GM18858 (cell line): ENCODE measurements around the gene CCDC93.
"Not testable (repeated sequence)": the region's sequence is repeated elsewhere in the genome, so short reads cannot be mapped to it uniquely, and the experiment has no call there.

ENCODE experiments used
- ATAC-seq: cut with Tn5 transposase; IDR thresholded peaks from one replicate; pipeline ENCODE4 v1.9.1; 2021; ENCODE audit not compliant: unreplicated experiment

Gene CCDC93

DNA sequence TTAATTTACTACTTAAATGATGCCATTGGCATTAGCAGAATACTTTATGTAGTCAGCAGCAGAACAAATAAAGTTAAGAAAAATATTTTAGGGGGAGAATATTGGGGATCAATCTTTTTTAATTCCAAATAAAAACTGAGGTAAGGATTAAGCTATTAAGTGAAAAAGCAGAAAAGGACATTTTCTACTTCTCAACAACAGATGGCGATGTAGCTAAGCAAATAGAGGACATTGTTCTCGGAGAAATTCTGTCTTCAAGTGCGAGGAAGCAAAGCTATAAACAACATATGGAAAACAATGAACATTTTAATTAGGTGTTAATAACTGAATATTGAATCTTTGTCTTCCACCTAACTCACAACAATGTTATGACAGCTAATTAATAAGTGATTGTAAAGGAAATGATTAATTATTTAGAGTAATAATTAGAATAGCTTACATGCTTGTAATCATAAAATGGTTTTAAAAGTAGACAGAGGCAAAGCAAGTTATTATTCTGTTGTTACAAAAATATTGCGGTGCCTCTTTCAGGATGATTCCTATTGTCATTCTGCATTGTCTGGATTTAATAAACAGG, 32.9 kb upstream of the CCDC93 start:
- no peak for ATAC-seq

DNA sequence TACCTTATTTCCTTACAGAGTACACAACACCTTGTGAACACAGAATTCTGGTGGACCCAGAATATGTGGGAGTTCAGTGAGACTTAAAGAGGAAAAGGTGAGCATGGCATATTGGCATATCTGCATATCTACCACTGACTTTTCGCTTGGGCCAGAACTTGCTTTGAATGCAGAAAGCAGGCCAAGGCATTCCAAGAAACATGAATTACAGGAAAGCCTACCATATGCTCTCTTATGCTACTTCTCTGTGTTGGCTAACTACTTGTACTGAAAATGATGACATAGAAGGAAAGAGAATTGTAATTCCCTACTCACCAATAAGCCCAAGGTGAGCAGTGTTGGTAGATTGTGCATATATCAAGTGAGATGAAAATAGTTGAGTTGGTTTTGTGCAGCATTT, 31.4 kb upstream of the CCDC93 start:
- no peak for ATAC-seq

DNA sequence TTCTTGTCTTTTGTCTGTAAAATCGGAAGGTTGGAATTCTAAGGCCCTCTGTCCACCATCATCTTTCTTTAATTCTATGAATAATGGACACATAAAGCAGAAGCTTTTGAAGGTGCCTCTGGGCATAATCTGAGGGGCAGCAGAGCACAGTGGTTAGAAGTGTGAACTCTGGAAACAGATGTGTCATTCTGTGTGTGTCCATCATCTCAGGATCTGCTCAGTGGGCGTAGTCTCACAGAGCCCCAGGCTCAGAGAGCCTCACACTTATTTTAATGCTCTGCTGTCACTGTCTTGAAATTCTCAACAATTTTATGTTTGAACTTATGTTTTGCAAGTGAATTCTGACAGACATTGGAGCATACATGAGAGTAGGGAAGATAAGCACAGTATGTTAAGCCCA, 31.0 kb upstream of the CCDC93 start:
- ATAC-seq, result no peak

DNA sequence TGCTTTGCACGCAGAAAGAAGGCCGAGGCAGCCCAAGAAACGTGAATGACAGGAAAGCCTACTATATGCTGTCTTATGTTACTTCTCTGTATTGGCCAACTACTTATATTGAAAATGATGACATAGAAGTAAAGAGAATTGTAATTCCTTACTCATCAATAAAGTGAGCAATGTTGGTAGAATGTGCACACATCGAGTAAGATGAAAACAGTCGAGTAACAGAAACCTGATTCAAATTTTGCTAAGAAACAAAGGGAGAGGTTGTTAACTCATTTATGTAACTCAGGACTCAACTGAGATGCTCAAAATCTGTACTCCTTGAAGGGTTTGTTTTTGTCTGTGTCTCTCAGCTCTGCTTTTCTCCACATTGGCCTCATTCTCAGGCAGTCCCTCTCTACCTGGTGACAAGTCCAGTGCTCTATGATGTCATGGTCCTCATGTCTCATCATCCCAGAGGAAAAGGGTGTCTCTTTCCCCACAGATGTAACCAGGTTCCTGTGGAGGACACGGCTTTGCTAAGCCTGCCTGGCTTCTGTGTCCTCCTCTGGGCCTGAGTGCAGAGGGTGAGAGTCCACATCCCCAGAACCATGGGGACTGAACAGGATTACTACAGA, 30.3 kb upstream of the CCDC93 start:
- no peak for ATAC-seq

DNA sequence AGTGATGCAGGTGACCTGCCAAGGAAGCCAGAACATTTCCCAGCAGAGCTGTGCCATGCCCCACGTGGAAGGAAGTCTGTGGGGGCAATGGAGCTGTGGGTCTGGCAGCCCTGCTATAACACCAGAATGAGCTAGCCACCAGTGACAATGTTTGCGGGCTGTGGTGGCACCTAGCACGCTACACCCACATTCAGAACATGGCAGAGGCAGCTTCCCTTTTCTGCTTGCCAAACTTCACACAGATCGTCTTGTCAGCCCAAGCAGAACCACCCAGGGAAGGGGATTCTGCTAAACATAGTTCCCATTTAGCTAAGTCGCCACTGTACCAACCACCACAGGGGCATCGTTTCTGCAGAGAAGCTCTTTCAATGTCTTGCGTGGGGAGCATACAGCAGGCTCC, 27.0 kb upstream of the CCDC93 start:
- ATAC-seq, result no peak

DNA sequence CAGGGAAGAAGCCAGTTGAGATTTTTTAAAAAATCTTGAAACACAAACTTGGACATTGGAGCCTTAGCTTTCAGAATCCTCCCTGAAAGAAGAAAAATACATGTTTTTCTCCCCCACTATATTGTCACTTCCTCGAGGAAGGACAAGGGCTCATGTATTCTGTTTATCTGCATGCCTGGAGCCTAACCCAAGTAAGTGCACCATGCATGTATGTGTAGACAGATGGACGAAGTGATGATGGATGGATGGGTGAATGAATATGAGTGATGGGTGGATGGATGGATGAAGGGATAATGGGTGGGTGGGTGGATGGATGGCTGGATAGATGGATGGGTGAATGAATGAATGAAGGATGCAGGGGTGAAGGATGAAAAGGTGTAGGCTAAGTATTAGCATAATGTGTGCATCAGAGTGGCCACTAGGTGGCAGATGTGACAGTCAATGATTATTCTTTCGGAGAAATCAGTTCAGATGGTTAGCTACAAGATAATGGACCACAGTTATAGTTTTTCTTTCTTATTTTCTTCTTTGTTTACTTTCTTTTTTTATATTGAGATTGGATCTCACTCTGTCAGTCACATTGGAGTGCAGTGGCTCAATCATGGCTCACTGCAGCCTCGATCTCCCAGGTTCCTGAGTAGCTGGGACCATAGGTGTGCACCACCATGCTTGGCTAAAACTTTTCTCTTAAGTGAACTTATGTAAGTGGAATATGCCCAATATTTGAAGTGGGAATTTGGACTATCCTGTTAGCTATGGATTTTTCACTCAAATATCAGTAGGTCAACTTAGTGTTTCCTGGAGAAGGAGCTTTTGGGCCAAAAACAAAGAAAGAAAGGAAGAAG, 18.5 kb upstream of the CCDC93 start:
- ATAC-seq, result peak; percentile 93

DNA sequence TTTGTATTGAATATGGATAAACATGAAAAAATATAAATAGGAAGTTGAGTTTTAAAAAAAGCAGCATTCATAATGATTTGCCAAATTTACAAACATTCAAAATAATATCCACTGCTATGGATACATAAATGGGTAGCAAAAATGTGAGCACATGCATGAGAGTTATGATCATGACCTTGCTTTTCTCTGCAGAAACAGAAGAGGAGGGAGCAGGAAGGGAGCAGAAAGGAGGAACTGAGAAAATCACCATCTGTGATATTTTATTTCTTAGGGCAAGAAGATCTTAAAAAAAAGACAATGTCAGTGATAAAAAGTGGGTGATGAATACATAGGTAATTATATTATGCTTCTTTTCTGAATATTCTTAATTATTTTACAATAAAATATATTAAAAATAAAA, 17.7 kb upstream of the CCDC93 start:
- ATAC-seq, result no peak

DNA sequence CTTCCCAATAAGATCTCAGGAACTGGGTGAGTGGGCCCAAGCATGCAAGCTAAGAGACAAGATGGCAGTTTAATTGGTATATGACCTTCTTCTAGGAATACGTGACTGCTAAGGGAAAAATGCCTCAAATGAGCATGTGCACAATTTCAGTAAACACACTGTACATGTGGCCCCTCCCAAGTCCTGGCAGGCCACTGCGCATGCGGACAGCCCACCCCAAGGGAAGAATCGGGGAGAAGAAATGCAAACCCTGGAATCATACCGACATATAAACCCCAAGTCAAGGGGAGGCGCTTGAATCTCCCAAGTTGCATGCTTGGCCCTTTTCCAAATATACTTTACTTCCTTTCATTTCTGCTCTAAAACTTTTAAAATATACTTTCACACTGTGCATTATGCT, 15.2 kb upstream of the CCDC93 start:
- ATAC-seq, result no peak

DNA sequence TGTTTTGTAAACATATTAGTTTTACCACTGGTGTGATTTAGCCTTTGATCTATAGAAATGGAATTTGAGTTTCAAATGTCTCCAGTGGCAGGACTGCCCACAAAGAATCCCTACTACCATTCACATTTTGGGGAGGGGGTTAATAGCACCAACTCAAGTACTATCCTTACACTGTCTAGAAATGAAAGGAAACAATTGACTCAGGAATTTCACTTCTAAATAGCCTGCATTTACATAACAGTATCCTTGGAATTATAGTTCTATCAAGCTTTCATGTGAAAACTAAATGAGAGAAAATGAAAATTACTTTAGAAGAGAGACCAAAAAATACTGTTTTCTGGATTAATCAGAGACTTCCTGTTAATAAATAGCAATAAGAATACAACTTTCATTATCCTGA, 7.5 kb upstream of the CCDC93 start:
- ATAC-seq, result no peak

DNA sequence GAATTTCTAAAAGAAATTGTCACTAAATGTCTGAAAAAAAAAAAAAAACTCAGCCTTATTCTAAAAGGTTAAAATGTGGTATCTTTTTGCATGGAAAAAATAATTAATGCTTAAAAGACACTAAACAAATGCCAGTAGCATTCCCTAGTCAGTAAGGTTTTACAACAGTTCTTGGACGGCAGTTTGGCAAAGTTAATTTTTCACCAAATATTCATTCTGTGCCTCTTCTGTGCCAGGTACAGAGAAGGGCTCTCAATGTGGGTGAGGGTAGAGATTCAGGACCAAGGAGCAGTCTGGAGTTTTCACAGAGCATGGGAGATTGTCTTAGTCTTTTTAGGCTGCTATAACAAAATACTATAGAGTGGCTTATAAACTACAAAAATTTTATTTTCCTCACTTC, 6.0 kb upstream of the CCDC93 start:
- no peak for ATAC-seq

DNA sequence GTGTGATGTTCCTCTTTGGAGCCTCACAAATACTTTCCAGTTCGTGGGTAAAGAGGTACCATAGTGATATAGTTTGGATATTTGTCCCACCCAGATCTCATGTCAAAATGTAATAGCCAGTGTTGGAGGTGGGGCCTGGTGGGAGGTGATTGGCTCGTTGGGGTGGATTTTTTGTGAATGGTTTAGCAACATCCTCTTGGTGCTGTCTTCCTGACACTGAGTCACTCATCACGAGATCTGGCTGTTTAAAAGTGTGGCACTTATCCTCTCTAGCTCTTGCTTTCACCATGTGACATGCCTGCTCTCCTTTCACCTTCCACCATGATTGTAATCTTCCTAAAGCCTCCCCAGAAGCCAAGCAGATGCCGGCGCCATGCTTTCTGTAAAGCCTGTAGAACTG, 3.0 kb upstream of the CCDC93 start:
- ATAC-seq, result no peak

DNA sequence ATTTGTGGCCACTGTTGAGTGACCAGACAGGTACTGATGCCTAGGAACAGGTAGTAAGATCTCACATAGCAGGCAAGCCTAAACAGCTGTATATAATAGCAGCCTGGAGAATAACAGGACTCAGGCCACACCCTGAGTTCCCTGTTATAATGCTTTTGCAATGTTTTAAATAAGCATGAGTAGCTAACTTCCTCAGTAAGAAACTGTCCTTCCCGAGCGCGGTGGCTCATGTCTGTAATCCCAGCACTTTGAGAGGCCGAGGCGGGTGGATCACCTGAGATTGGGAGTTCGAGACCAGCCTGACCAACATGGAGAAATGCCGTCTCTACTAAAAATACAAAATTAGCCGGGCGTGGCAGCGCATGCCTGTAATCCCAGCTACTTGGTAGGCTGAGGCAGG, 1.9 kb upstream of the CCDC93 start:
- not testable (repeated sequence) for ATAC-seq

DNA sequence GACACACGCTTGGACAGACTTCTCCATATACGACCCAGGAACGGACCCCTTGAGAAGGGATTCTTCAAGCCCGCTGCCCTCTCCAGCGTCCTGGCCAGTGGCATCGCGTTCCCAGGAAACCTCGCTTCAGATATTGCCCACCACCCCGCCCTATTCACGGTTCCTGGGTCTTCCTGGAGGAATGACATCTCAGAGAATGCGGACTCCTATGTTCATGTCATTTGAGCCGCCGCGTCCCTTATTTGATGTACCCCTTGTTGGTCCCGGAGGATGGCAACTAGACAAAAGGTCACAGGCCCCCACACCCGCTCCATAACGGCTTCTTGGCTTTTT, 588 bp upstream of the CCDC93 start:
- ATAC-seq, result no peak

DNA sequence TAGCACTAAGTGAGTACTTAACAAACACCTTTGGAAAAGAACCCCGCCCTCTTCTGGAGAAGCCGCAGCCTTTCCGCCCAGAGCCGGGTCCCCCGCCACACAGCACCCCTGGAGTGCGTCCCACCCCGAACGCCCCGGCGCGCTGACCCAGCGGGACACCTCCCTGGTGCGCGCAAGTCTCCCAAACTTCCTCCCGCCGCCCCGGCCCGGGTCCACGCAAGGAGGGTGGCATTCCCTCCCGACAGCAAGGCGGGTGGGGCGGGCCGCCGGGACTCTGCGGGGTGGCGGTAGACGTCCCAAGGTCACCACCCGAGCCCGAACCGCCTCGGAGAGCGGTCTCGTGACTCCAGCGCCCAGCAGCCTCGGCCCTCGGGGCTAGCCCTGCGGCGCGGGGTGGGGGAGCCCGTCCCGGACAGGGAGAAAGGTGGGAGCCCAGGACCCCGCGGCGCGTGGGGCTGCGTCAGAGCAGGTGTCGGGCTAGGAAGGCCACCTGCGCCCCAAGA, 598 bp downstream of the CCDC93 start:
- peak; percentile 24 for ATAC-seq

DNA sequence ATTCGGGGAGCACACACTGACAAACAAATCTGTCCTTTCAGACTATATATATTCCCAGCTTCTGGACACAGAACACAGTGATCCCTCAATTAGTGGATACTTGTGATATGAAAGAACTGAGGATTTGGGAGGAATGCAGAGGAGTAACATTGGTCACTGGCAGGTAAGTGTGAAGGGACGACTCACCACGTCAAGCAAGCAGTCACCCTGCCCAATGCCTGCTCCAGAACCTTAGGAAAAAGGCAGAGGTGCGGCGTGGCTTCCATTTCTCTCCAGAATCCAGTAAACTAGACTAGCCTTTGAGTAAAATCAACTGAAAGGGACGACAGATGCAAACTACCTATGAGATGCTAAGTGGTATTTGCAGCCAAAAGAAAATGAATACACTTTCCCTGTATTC, 1.1 kb downstream of the CCDC93 start:
- ATAC-seq, result no peak

DNA sequence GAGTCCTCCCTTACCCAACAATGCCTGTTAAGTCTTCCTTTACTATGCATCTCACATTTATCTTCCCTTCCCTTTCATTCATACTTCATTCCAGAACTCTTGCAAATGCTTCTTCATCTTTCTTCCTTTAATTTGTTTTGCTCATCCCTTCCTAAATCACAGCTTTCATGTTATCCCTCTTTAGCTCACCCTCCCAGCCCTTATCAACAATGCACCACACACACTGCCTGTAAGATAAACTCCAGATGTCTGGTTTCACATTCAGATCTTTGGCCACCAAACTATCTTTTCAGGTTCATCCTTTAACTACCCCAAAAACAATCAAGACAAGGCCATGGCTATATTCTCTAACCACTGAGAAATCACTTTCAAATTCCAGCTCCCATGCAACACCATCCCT, 3.4 kb downstream of the CCDC93 start:
- ATAC-seq, result no peak

DNA sequence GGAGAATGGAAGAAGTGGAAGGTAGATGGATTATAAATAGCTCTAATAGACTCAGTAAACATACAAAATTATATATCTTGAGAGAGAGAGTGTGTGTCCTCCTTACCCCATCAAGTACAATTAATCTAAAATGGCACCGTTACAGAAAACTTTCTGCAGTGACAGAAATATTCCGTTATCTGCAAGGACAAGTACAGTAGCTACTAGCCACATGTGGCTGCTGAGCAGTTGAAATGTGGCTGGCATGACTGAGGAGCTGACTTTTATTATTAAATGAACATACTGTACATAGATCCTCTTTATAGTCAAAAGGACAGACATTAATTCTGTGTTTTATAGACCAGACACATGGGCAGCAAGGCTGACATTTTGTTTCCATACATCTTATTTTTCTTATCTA, 7.0 kb downstream of the CCDC93 start:
- ATAC-seq, result no peak

DNA sequence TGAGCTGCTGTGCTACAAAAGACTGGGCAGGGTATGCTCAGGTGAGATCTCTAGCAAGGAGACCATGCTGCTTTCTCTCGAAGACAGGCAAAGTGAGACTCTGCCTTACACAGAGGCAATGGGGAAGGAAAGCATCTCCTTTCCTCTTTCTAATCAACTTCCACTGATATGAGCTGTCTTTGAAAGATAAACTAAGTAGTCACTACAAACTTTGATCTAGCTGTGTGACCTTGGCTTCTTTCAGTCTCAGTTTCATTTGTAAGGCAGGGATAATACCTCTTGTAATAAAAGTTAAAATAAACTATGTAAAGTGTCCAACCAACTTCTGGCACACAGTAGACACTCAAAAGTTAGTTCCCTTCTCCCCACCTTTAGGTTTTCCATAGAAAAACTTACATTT, 7.5 kb downstream of the CCDC93 start:
- no peak for ATAC-seq

DNA sequence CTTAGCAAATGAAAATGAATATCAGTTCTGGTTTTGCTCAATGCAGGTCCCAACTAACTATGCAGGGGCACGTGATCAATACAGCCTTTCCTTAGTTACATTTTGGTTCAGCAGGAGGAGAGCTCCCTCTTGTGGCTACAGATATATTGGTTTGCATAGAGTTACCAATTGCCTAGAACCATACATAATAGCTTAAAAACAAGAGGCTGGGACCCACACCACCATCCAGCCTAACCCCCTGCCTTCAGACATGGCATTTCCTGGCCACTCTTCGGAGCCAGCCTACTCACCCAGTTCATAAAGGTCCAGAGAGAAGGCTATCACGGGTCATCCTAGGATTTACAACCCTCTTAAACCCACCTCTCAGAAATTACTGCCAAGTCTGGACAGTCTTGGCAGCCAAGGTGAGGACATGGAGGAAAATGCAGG, 10.5 kb downstream of the CCDC93 start:
- ATAC-seq, result peak; percentile 98

DNA sequence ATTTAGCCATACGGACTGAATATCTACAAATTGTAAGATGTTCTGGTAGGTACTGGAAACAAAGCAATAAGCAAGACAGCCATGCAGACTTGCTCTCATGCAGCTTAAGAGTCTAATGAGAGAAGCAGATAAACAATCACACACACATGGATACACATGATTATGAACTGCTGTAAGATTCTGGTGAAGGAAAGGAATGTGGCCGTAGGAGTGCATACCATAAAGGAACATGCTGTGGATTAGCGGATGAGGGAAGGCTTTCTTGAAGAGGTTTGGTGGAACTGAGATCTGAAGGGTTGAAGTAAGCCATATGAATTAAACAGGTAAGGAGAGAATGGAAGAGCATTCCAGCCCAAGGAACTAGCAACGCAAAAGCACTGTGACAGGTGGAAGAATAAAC, 13.8 kb downstream of the CCDC93 start:
- no peak for ATAC-seq

DNA sequence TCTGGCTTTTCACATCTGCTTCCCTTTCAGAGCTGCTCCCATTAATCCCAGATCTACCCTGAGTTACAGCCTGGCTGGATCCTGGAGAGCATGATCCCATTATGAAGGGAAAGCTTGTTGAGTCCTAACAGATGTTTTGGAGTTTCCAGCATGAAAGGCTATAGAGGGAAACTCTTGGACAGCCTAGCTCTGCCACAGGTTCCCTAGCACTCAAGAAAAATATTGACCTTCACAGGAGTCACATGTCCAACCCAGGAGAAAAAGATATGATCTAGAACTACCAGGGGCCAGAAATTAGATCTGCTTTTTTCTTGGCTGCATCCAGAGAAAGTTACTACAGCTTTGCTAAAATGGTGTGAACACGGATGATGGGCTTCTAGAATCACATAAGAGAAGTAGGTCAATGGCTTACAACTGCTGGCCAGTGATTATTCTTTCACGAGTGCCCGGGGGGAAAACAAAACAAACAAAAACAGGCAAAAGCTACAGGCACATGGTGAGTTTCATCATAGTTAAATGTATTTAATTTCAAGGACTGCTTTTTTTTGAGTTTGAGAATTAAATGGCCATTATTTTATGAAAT, 15.9 kb downstream of the CCDC93 start:
- ATAC-seq, result no peak

DNA sequence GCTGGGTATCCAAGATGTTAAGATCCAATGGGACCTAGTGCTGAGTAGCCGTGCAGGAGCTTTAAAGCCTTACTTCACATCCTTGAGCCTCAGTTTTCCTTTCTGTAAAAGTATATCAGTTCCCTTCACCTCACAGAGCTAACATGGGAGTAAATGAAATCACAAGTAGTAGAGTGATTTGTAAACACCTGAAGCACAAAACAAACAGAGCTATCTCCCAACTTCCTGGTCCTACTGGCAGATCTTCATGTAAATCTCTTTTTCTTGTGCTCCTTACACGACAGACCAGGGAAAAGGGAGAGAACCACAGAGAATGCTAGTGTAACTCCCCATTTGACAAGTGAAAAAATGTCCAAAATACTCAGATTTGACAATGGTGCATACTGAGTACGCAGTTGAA, 17.3 kb downstream of the CCDC93 start:
- ATAC-seq, result no peak
